SKM-1 (cell line): ENCODE results near the gene CXCR5.

Experiments
- DNase-seq: peaks from one replicate; lab custom pipeline; 2025; ENCODE audit not compliant: unreplicated experiment; lab: John Stamatoyannopoulos, UW

The CXCR5 gene

GRCh38 chr11:118924591-118925585 is 41.2 kb downstream of the CXCR5 start:
- DNase-seq: no peak

- no peak for DNase-seq
Measured at GRCh38 chr11:118927554-118928100, 43.9 kb downstream of the CXCR5 start.

GRCh38 chr11:118928101-118928869 is 44.6 kb downstream of the CXCR5 start:
- peak; percentile 90 for DNase-seq

- DNase-seq: no peak
Measured at GRCh38 chr11:118928870-118929500, 45.3 kb downstream of the CXCR5 start.

GRCh38 chr11:118929501-118930093 is 45.9 kb downstream of the CXCR5 start:
- peak; percentile 78 for DNase-seq

- peak; percentile 78 for DNase-seq
Measured at GRCh38 chr11:118930094-118930712, 46.5 kb downstream of the CXCR5 start.

- DNase-seq: no peak
Measured at GRCh38 chr11:118931571-118931970, 47.9 kb downstream of the CXCR5 start.

- no peak for DNase-seq
Measured at GRCh38 chr11:118933486-118933885, 49.8 kb downstream of the CXCR5 start.

GRCh38 chr11:118935376-118935775 is 51.7 kb downstream of the CXCR5 start:
- DNase-seq: no peak

GRCh38 chr11:118938491-118939403 is 55.1 kb downstream of the CXCR5 start:
- no peak for DNase-seq

- DNase-seq: no peak
Measured at GRCh38 chr11:118939404-118939915, 55.8 kb downstream of the CXCR5 start.

- peak; percentile 74 for DNase-seq
Measured at GRCh38 chr11:118939953-118940598, 56.4 kb downstream of the CXCR5 start.

- DNase-seq: no peak
Measured at GRCh38 chr11:118947091-118947490, 63.4 kb downstream of the CXCR5 start.
